Measurements from ENCODE around the gene NR6A1.

Gene NR6A1

DNA sequence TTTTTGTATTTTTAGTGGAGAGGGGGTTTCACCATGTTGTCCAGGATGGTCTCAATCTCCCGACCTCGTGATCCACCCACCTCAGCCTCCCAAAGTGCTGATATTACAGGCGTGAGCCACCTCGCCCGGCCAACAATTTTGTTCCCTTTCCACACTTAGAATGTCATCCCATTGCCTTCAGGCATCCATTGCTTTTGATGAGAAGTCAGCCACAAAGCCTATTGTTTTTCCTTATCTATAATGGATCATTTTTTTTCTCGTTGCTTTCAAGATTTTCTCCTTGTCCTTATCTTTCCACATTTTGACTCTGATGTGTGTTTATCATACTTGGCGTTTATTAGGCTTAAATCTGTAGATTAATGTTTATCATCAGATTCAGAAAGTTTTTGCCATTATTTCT lies 64.4 kb downstream of the NR6A1 start:
- no peaks in the 10 kb centered on the region for H3K9me2 ChIP-seq (replicated peaks; ENCODE audit: insufficient read depth, low read length)
- no peaks in the 10 kb centered on the region for H3K36me3 ChIP-seq (ENCODE audit: low read length)
- TF ChIP-seq, protein P1, sequence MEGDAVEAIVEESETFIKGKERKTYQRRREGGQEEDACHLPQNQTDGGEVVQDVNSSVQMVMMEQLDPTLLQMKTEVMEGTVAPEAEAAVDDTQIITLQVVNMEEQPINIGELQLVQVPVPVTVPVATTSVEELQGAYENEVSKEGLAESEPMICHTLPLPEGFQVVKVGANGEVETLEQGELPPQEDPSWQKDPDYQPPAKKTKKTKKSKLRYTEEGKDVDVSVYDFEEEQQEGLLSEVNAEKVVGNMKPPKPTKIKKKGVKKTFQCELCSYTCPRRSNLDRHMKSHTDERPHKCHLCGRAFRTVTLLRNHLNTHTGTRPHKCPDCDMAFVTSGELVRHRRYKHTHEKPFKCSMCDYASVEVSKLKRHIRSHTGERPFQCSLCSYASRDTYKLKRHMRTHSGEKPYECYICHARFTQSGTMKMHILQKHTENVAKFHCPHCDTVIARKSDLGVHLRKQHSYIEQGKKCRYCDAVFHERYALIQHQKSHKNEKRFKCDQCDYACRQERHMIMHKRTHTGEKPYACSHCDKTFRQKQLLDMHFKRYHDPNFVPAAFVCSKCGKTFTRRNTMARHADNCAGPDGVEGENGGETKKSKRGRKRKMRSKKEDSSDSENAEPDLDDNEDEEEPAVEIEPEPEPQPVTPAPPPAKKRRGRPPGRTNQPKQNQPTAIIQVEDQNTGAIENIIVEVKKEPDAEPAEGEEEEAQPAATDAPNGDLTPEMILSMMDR (IDR thresholded peaks at IDR 0.05; ENCODE audit: insufficient read depth, low read length, poor library complexity, severe bottlenecking) = no peak
- TF ChIP-seq EZH2phosphoT487 (conservative IDR thresholded peaks at IDR 0.05; ENCODE audit: low read length) = no peak
- H4K20me1 ChIP-seq (ENCODE audit: low read depth, low read length) = no peaks in the 10 kb centered on the region
- H3K4me2 ChIP-seq (ENCODE audit: low read depth, low read length, poor library complexity, severe bottlenecking) = no peak overlapping the region
- no peak overlapping the region for H2AFZ ChIP-seq (ENCODE audit: low read depth, low read length, severe bottlenecking)
- no peaks in the 10 kb centered on the region for H3K79me2 ChIP-seq (ENCODE audit: insufficient read depth, low read length)
- no peak overlapping the region for H3K27ac ChIP-seq (ENCODE audit: low read depth, low read length)
- no peak overlapping the region for H3K9ac ChIP-seq (ENCODE audit: low read length)
- H3K4me3 ChIP-seq (ENCODE audit: insufficient read depth, low read length, poor library complexity, severe bottlenecking) = no peak overlapping the region
- no peaks in the 10 kb centered on the region for H3K27me3 ChIP-seq (ENCODE audit: low read length)
- H3F3A ChIP-seq (ENCODE audit: insufficient read depth) = no peaks in the 10 kb centered on the region
- no peaks in the 10 kb centered on the region for H3K9me3 ChIP-seq (ENCODE audit: insufficient read depth, low read length)

DNA sequence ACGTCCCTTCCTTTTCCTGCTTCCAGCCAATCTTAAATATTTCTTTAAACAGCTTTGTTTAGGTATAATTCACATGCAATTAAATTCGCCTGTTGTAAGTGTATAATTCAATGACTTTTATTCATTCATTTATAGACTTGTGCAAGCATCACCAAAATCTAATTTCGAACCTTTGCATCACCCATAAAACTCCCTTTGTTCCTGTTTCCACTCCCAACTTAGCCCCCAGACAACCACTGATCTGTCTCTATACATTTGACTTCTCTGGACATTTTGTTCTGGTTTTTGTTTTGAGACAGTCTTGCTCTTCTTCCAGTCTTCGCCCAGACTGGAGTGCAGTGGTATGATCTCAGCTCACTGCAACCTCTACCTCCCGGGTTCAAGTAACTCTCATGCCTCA lies 71.5 kb downstream of the NR6A1 start:
- H3K79me2 ChIP-seq (ENCODE audit: insufficient read depth, low read length) = no peaks in the 10 kb centered on the region
- H3K4me2 ChIP-seq (ENCODE audit: low read depth, low read length, poor library complexity, severe bottlenecking) = no peak overlapping the region
- H3K9me2 ChIP-seq (replicated peaks; ENCODE audit: insufficient read depth, low read length) = no peaks in the 10 kb centered on the region
- no peak overlapping the region for H3K27ac ChIP-seq (ENCODE audit: low read depth, low read length)
- no peak overlapping the region for H3K4me3 ChIP-seq (ENCODE audit: insufficient read depth, low read length, poor library complexity, severe bottlenecking)
- H3K27me3 ChIP-seq (ENCODE audit: low read length) = no peaks in the 10 kb centered on the region
- H4K20me1 ChIP-seq (ENCODE audit: low read depth, low read length) = no peaks in the 10 kb centered on the region
- no peaks in the 10 kb centered on the region for H3K9me3 ChIP-seq (ENCODE audit: insufficient read depth, low read length)
- TF ChIP-seq, protein P1 (IDR thresholded peaks at IDR 0.05; ENCODE audit: insufficient read depth, low read length, poor library complexity, severe bottlenecking) = no peak
- no peak for TF ChIP-seq EZH2phosphoT487 (conservative IDR thresholded peaks at IDR 0.05; ENCODE audit: low read length)
- H2AFZ ChIP-seq (ENCODE audit: low read depth, low read length, severe bottlenecking) = no peak overlapping the region
- no peaks in the 10 kb centered on the region for H3K36me3 ChIP-seq (ENCODE audit: low read length)
- no peaks in the 10 kb centered on the region for H3F3A ChIP-seq (ENCODE audit: insufficient read depth)
- H3K9ac ChIP-seq (ENCODE audit: low read length) = no peak overlapping the region

DNA sequence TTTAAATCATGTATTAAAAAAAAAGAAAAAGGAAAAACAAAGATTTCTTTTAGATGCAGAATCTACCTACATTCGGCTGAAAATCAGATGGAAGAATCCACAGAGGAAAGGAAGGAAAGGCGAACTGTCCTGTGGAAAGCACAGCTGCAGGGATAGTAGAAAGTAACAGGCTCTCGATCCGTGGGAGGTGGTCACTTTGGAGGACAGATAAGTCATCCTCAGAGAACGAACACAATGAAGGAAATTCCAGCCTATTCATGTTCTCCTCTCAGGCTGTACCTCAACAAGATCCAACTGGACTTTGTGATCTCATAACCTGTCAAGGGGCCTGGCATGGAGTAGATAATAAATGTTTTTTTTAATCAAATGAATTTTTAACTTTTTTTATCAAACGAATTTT lies 72.8 kb downstream of the NR6A1 start:
- no peaks in the 10 kb centered on the region for H3K9me2 ChIP-seq (replicated peaks; ENCODE audit: insufficient read depth, low read length)
- no peaks in the 10 kb centered on the region for H3K79me2 ChIP-seq (ENCODE audit: insufficient read depth, low read length)
- no peaks in the 10 kb centered on the region for H3K9me3 ChIP-seq (ENCODE audit: insufficient read depth, low read length)
- no peak overlapping the region for H3K4me2 ChIP-seq (ENCODE audit: low read depth, low read length, poor library complexity, severe bottlenecking)
- H3K9ac ChIP-seq (ENCODE audit: low read length) = no peak overlapping the region
- H3K27ac ChIP-seq (ENCODE audit: low read depth, low read length) = no peak overlapping the region
- no peak overlapping the region for H2AFZ ChIP-seq (ENCODE audit: low read depth, low read length, severe bottlenecking)
- no peaks in the 10 kb centered on the region for H3K27me3 ChIP-seq (ENCODE audit: low read length)
- TF ChIP-seq EZH2phosphoT487 (conservative IDR thresholded peaks at IDR 0.05; ENCODE audit: low read length) = no peak
- TF ChIP-seq, protein P1 (IDR thresholded peaks at IDR 0.05; ENCODE audit: insufficient read depth, low read length, poor library complexity, severe bottlenecking) = no peak
- no peak overlapping the region for H3K4me3 ChIP-seq (ENCODE audit: insufficient read depth, low read length, poor library complexity, severe bottlenecking)
- H3F3A ChIP-seq (ENCODE audit: insufficient read depth) = no peaks in the 10 kb centered on the region
- no peaks in the 10 kb centered on the region for H4K20me1 ChIP-seq (ENCODE audit: low read depth, low read length)
- no peaks in the 10 kb centered on the region for H3K36me3 ChIP-seq (ENCODE audit: low read length)
